T-helper 22 cell (primary cell): ENCODE results near the gene SEC61A2.
"Not testable (repeated sequence)": the region's sequence is repeated elsewhere in the genome, so short reads cannot be mapped to it uniquely, and the experiment has no call there.

Experiments used
- DNase-seq: peaks from one replicate; pipeline ENCODE4 v3.0.0-alpha.2; 2020; ENCODE audit warnings: low read depth

SEC61A2 gene

GRCh38 chr10:12160664-12161063, 31.2 kb downstream of the SEC61A2 start:
- DNase-seq: no peak

- DNase-seq: no peak
These were observed 33.5 kb downstream of the SEC61A2 start for GRCh38 chr10:12162927-12163326.

- no peak for DNase-seq
These were observed 34.6 kb downstream of the SEC61A2 start for GRCh38 chr10:12164085-12164484.

DNA sequence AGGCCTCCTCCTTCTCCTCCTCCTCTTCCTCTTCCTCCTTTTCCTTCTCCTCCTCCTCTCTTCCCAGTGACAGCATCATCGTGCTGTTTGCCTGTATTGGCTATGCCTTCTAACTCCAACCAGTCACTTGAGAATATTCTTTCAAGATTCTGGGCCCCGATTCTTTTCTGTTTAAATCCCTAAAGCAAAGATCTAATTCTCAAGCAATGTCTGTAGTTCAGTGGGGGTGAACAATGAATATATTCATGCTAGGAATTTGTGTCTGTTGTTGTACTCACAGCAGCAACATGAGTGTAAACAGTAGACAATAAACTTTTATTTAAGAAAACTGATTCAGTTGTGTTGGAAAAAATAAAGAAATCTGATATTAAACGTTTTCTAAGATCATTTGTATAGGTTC, 35.6 kb downstream of the SEC61A2 start:
- DNase-seq: no peak

GRCh38 chr10:12165999-12166775, 36.7 kb downstream of the SEC61A2 start:
- DNase-seq: no peak

- not testable (repeated sequence) for DNase-seq
These were observed 42.0 kb downstream of the SEC61A2 start for GRCh38 chr10:12171512-12171911.

DNA sequence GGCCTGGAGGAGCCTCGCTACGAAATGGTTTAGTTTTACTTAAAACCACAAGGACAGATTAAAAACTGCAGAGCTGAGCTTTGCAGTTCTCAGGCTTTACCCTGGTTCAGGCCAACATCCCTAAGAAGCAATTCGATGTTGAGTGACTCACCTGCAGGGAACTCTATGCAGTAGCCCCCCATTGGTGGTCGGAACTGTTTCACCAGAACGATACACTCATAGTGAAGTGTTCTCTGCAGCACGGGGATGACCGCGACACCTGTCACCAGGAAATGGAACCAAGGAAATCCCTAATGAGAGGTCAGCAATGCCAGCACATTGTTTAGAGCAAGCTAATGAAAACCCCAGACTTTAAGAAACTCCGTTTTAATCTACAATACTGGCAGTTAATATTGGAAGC, 48.2 kb downstream of the SEC61A2 start:
- DNase-seq: no peak

DNA sequence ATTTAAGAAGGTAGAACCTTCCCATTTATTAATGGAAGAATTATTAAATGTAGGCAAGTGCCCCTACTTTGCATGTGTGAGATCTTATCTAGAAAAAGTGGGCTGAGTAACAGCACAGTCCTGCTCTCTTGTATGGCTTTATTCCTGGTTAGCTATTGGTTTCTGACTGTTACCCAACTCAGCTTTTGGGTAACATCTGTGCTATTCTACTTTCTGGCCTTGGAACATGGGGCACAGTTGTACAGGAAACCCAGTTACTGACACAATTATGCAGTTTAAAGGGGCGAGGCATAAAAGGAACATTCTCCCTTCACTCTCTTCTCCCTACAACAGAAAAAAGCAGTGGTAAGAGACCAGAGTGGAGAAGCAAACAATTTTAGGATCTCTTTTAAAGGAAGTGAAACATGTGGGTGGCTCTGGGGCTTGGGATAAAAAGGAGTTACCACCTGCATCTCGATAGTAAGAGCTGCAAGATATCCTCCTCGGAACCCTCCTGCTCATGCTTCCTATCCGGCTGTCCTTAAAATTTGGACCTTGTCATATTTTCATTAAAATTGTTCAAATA, 50.2 kb downstream of the SEC61A2 start:
- DNase-seq: no peak

DNA sequence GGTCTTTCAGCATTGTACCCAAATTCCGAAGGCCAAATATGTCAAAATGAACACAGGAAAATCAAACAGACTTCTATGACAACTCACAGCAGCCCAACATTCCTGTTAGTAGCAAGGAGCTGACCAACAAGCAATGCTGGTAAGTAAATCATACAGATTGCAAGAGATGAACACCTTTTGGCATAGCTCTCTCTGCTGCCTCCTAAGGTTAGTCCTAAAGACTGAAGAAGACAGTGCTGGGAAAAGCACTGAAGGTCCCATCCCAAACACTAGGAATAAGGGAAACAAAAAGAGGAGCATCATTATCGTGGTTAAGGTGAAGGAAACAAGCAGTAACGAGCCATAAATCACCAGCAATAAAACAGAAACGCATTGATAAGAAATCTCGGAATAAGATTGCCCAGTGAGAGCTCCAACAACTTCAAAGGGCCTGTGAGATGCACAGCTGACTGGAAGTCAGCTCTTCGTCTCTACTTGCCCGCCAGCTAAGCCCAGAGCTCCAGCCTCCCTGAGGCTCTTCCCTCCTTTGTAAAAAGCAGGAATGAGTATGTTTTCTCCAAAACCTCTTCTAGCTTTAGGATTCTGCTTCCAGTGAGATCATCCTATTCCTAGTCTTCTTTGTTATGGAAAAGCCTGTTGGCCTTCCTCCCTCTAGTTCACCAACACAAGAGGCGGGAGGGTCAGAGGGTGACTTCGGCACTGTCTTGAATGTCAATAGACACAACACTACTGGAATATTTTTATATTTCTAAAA, 50.9 kb downstream of the SEC61A2 start:
- no peak for DNase-seq

DNA sequence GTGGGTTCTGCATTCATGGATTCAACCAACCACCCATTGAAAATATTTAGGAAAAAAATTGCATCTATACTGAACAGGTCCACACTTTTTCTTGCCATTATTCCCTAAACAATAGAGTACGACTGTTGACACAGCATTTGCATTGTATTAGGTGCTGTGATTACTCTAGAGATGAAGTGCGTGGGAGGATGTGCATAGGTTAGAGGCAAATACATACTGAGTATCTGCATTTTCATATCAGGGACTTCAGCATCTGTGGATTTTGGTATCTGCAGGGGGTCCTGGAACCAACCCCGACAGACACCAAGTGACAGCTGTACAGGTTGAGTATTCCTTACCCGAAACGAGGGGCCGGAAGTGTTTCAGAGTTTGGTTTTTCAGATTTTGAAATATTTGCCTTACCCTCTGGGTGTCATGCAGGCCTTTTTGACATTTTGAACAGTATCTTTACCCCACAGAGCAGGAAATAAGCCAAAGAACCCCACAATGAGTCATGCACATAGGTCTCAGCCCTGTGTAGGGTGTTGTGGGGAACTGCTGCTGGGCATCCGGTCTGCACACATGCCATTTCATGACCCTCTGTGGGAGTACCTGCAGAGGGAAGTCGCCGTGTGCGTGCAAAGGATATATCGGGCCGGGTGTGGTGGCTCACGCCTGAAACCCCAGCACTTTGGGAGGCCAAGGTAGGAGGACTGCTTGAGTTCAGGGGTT, 51.7 kb downstream of the SEC61A2 start:
- peak; percentile 70 for DNase-seq

GRCh38 chr10:12184165-12184564, 54.7 kb downstream of the SEC61A2 start:
- no peak for DNase-seq

GRCh38 chr10:12186323-12186722, 56.8 kb downstream of the SEC61A2 start:
- peak; percentile 7 for DNase-seq

GRCh38 chr10:12187321-12187905, 57.9 kb downstream of the SEC61A2 start:
- DNase-seq: no peak

DNA sequence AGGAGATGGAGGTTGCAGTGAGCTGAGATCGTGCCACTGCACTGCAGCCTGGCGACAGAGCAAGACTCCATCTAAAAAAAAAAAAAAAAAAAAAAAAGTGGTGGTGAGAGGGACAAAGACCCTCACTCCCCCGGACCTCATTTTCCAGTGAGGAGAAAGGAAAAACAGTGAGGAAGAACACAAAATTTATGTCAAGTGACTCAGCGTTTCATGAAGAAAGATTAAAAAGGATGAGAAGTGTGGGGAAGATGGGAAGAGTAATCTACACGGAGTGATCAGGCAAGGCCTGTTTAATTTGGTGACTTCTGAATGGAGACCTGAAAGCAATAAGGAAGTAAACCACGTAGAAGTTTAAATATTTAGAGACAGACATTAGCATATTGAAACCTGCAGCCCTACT, 59.2 kb downstream of the SEC61A2 start:
- DNase-seq: no peak

DNA sequence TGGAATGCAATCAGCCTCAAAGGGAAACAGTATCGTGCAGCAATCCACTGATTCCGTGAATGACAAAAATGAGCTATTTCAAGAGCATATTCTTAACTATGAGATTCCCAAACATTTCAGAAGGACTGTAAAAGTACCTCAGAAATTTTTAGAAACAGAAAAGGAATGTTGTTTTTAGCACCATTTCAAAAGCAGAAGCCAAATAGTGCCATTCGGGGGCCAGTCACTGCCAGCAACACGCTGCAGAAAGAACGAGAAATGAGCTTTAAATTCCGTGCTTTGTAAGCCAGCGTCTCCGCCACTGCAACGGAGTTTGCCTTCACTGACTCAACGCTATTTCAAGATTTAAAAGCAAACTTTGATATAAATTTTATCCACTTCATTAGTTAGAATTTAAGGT, 59.9 kb downstream of the SEC61A2 start:
- DNase-seq: no peak

DNA sequence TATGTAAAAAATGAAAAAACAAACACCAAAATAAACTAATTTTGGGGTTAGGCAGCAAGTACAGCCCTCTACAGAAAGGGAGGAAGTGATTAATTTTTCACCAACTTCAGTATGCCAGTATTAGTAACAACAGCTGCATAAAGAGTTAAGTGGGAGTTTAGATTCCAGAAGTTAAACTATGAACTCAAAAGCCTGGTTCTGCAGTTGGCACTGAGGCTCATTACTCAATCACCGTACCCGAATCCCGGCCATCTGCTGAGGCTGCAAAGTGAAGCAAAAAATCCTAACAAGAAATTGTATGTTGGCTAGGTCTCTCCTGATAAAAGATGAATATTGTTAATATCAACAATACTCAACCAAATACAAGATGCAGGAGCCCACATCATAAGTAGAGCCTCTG, 62.2 kb downstream of the SEC61A2 start:
- no peak for DNase-seq

DNA sequence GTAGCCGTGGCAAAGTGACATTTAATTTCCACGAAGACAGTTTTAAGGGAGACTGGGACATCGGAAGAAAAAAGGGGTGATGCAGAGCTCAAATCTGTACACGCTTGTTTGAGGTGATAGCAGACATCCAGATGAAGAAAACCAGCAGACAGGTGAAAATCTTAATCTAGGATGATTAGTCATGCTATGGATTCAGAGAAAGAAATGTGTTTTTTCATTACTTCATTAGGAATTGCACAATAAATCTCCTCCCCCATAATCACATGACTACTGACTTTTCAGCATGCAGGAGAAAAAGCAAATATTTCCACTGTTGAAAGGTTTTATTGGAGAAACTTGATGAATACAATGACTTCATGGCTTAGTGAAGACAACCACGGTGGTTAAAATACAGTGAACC, 63.7 kb downstream of the SEC61A2 start:
- DNase-seq: no peak

GRCh38 chr10:12194752-12195271, 65.3 kb downstream of the SEC61A2 start:
- DNase-seq: no peak

GRCh38 chr10:12195281-12195602, 65.8 kb downstream of the SEC61A2 start:
- no peak for DNase-seq

DNA sequence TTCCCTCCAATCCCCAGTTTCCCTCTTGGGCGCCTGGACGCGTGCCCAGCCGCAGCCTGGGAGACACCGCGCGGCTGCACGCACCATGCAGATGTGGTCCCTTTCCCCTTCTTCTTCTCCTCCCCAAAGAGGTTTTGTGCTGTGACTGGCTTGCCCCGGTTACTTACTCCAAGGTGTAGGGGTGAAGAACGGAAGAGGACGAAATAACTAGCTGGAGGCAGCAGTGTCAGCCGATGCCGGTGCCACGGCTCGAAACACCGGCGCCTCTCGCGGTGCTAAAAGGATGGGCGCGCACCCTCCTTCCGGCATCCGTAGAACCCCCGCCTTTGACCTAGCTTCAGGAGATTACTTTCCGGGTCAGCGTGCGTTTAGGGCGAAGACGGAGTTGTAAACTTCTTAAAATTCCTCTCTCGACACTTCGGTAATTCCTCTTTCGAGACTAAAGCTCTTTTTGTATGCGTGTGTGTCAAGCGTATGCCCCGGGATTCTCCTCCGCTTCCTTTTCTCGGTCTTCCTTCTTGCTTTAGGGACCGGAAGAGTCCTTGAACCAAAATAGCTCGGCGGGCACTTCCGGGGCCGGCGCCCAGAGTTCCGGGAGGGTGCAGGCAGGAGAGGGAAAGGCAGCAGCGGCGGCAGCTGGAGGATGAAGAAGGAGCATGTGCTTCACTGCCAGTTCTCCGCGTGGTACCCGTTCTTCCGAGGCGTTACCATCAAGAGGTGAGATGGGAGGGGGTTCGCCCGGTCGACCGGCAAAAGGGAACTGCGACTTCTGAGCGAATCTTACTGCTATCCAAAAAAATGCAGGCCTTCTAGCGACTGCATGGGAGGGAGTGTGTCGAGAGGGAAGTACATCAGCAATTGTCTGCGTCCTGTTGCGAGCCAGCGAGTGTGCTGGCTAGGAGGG, 66.4 kb downstream of the SEC61A2 start, which contains the start of the genes CDC123 and NUDT5:
CDC123 (plus strand) TSS at position 586 of the 904 bp plus-strand sequence; CDS start at position 644, 58 bp downstream.
NUDT5 (minus strand) TSS at position 289 of the 904 bp plus-strand sequence. CDS start 9,600 bp downstream, outside the sequence.
- DNase-seq: peak; percentile 74
